HG03571 (cell line): ENCODE results near the gene ATXN1L.
"Not testable (repeated sequence)": the region's sequence is repeated elsewhere in the genome, so short reads cannot be mapped to it uniquely, and the experiment has no call there.

Experiments used
- ATAC-seq: cut with Tn5 transposase; IDR thresholded peaks from one replicate; pipeline ENCODE4 v1.9.1; 2021; ENCODE audit not compliant: unreplicated experiment

ATXN1L gene

GRCh38 chr16:71852561-71852960, 6.8 kb downstream of the ATXN1L start:
- no peak for ATAC-seq

GRCh38 chr16:71853413-71853812, 7.6 kb downstream of the ATXN1L start:
- ATAC-seq: peak; percentile 48

- no peak for ATAC-seq
Measured at GRCh38 chr16:71854369-71854948, 8.7 kb downstream of the ATXN1L start.

GRCh38 chr16:71855937-71856662, 10.3 kb downstream of the ATXN1L start:
- ATAC-seq: no peak

DNA sequence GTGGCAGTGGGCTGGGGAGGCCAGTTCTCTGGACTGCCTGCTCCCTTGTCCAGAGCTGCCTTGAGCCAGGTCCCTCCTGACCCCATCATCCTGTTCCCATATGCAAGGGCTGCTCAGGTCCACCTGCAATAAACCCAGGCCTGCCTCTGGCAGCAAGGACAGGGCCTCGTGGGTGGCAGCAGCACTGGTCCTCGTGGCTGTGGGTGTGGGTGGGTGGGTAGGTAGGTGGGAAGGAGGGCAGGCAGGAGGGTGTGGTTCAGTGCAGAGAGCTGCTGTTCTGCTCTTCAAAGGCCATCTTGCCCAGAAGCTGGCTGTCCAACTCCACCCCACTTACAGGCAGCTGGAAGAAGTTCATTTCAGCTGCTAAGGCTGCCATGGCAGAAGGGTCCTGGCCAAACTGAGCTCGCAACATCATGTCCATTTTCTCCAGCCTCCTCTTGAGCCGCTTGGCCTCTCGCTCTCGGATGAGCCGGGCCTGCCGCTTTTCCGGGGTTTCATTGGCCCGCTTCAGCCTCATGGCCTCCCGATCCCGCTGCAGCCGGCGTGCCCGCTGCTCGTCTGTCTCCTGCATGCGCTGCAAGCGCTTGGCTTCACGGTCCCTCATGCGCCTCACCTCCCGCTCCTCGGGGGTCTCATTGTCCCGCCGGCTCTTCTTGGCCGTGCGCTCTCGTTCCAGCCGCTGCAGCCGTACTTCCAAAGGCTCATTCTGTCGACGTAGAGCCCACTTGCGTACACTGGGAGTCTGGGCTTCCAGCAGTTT, 14.2 kb downstream of the ATXN1L start:
- no peak for ATAC-seq

DNA sequence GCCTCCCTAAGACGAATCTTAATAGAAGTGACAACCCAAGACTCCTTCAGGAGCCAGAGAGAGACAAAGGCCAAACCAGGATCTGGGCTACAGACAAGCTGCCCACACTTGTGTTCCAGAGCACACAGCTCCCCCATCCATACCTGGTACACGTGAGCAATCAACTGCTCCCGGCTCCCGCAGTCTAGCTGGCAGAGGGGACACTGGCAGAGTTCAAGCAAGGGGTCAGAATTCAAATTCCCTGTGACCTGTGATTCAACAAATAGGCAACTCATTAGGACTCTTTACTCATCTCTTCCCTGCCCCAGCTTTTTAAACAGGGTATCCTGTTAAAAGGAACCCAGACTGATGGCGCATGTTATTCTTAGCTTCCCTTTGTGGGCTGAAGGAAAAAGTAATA, 18.2 kb downstream of the ATXN1L start:
- ATAC-seq: no peak

GRCh38 chr16:71865173-71865863, 19.5 kb downstream of the ATXN1L start:
- no peak for ATAC-seq

GRCh38 chr16:71867175-71867574, 21.4 kb downstream of the ATXN1L start:
- not testable (repeated sequence) for ATAC-seq

DNA sequence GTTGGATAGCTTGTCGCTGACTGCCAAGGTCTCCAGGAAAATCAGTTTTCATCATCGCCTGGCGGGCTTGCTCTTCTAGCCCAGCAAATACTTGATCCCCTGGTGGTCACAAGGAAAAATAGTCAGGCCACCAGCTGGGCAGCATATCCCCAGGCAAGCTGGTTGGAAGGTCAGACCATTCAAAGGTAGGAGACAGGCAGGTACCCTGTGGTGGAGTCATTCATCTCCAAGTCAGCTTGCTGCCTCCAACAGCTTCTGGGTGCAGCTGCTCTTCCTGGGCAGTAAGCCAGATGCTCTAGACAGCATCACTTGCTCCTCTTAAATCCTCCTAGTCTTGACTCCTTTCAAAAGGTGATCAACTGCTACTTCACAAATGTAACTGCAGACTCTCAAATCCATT, 22.2 kb downstream of the ATXN1L start:
- ATAC-seq: no peak

GRCh38 chr16:71869089-71869488, 23.3 kb downstream of the ATXN1L start:
- no peak for ATAC-seq

DNA sequence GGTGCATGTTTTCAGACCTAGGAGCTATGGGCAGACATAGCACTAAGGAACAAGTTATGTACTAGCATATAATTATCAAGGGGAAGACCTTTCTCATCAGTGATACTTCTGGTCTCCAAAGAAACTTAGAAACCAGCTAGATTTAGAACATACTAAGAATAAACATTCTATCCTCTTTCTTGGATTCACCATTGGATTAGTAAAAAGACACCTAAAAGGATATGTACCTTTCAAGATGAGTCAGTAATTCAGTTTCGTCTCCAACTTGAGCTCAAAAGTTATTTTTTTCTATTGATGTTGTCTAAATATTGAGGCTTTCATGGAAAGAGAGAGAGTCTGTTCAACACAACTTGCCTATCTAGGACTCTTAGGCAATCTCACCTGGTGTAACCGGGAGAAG, 25.0 kb downstream of the ATXN1L start:
- no peak for ATAC-seq

GRCh38 chr16:71873199-71873598, 27.4 kb downstream of the ATXN1L start:
- ATAC-seq: no peak

GRCh38 chr16:71878911-71879310, 33.1 kb downstream of the ATXN1L start:
- ATAC-seq: no peak

DNA sequence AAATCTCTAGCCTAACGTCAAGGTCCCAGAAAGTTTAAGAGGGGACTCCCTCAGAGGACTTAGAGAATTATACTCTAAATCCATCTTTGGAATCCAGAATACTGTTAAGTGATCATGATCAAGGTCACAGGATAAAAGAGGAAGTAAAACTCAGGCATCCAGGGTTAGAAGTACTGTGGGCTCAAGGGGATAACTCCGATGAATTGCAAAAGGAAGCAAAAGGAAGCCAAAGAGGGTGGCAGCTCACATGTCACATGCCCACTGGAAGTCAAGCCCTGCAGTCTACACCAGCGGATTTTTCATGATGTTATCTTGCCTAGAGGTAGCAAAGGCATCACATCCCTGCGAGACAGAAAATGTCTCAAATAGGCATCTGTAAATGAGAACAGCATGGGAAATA, 34.4 kb downstream of the ATXN1L start:
- ATAC-seq: no peak

DNA sequence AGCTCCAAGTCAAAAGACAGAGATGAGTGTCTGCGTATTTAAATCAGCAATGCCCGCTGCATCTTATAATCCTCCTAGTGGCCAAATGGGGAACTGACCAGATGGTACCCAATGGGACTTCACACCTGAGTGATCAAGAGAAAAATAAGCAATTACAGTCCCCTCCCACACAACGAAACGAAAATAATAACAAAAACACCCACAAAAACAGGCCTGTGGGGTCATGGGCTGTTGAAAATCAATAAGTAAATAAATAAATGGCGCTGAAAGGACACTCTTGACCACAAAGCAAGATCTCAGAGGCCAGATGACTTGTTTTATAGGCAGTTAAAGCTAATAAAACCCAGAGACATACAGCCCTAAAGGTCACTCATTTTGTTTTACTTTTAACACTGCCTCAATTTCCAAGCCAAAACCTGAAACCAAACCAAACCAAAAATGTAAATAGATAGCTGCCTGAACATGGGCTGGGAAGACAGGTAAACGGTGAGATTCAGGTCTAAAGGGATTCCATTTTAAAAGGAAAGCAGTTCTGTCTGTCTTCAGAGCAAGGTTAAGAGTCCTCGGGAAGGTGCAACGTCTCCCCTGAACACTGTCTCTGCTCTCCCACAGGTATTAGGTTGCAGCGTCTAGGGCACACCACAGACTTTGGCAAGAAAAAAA, 36.9 kb downstream of the ATXN1L start:
- ATAC-seq: peak; percentile 55

DNA sequence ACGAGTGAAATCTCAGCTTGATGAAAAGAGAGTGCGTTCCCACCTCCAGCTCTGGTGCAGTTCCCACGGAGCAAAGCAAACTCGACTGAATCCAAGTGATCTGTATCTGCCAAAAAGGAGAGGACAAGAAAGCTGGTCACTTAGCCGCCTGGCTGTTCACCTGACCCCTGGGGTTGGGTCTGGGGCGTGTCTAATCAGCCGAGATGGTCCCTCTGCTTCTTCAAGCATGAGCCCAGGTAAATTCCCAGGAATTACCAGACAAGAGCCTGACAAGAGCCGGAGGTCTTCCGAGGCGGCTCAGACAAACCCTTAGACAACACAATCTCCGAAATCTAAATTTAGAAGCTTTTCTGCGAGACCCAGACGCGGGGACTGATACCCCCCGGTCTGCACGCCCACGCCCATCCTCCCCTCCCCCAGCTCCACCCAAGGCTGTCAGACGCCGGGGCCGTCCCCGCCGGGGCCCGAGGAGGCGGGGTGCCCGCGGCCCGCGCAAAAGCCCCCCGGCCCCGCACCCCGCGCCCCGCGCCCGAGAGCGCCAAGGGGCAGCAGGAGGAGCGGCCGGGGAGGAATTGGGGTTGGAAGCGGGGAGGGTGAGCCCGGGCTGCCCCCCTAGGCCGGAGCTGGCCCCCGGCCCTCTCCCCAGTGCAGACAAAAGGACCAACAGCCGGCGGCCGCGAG, 37.5 kb downstream of the ATXN1L start:
- ATAC-seq: no peak

- no peak for ATAC-seq
Measured at GRCh38 chr16:71883849-71884638, 38.3 kb downstream of the ATXN1L start, which contains the start of gene ZNF821. ZNF821 (minus strand) TSS chr16:71884182; CDS start chr16:71879946, 4,236 bp downstream.

GRCh38 chr16:71885261-71885650, 39.5 kb downstream of the ATXN1L start:
- no peak for ATAC-seq

- no peak for ATAC-seq
Measured at GRCh38 chr16:71889147-71889546, 43.4 kb downstream of the ATXN1L start.

- ATAC-seq: no peak
Measured at GRCh38 chr16:71893888-71894228, 48.1 kb downstream of the ATXN1L start.
